Esophagus mucosa (tissue), 1 donor: ENCODE data around the gene LRRC1. TPM values are rescaled to one million over a fixed set of nuclear protein-coding genes. Genes with fewer than 3 reads are reported as not detected.
A peak's percentile ranks its signal among the peaks of the same experiment; 100 is the strongest.

Experiments used
- ATAC-seq: fragments of 200-7000 bp; cut with Tn5 transposase; one replicate; pipeline ENCODE4 v1.9.1; 2020
- total RNA-seq: library from RNA; stranded (reverse); gene quantifications from one replicate; pipeline ENCODE4 v1.2.4, GENCODE V29; 2023
- donor health status: DM: yes; HTN: yes; CAD: no.

The LRRC1 gene
- total RNA-seq, 1 donor from 2014 or later, result 21.9 TPM

GRCh38 chr6:53894091-53894490 is 99.3 kb downstream of the LRRC1 start:
- ATAC-seq, result no peak

GRCh38 chr6:53896196-53896595 is 101.4 kb downstream of the LRRC1 start:
- ATAC-seq, result no peak

- ATAC-seq, result no peak
Measured at GRCh38 chr6:53898026-53898795, 103.4 kb downstream of the LRRC1 start.

- no peak for ATAC-seq
Measured at GRCh38 chr6:53899512-53899911, 104.7 kb downstream of the LRRC1 start.

GRCh38 chr6:53903357-53903756 is 108.6 kb downstream of the LRRC1 start:
- ATAC-seq, result no peak

- no peak for ATAC-seq
Measured at GRCh38 chr6:53906103-53906502, 111.3 kb downstream of the LRRC1 start.

GRCh38 chr6:53906842-53907241 is 112.0 kb downstream of the LRRC1 start:
- ATAC-seq, result no peak

- peak; percentile 54 for ATAC-seq
Measured at GRCh38 chr6:53910834-53911233, 116.0 kb downstream of the LRRC1 start.

GRCh38 chr6:53912661-53913060 is 117.9 kb downstream of the LRRC1 start:
- no peak for ATAC-seq

- ATAC-seq, result no peak
Measured at GRCh38 chr6:53913286-53913685, 118.5 kb downstream of the LRRC1 start.

- no peak for ATAC-seq
Measured at GRCh38 chr6:53915026-53915691, 120.4 kb downstream of the LRRC1 start.

GRCh38 chr6:53916804-53917463 is 122.1 kb downstream of the LRRC1 start:
- ATAC-seq, result no peak

- no peak for ATAC-seq
Measured at GRCh38 chr6:53917464-53917842, 122.6 kb downstream of the LRRC1 start.

GRCh38 chr6:53918854-53919510 is 124.2 kb downstream of the LRRC1 start:
- ATAC-seq, result peak; percentile 88

GRCh38 chr6:53919881-53920360 is 125.1 kb downstream of the LRRC1 start:
- no peak for ATAC-seq

GRCh38 chr6:53920881-53921280 is 126.1 kb downstream of the LRRC1 start:
- ATAC-seq, result no peak

- ATAC-seq, result no peak
Measured at GRCh38 chr6:53921639-53922038, 126.8 kb downstream of the LRRC1 start.

- ATAC-seq, result no peak
Measured at GRCh38 chr6:53922539-53922981, 127.8 kb downstream of the LRRC1 start.

GRCh38 chr6:53924277-53924676 is 129.5 kb downstream of the LRRC1 start:
- no peak for ATAC-seq

GRCh38 chr6:53924821-53925422 is 130.1 kb downstream of the LRRC1 start:
- ATAC-seq, result no peak

GRCh38 chr6:53925891-53926290 is 131.1 kb downstream of the LRRC1 start:
- ATAC-seq, result no peak

- ATAC-seq, result peak; percentile 49
Measured at GRCh38 chr6:53926505-53926904, 131.7 kb downstream of the LRRC1 start.
